Measurements from ENCODE around the gene NRXN3.

- TF ChIP-seq CTCF (IDR thresholded peaks at IDR 0.05; ENCODE audit: insufficient read depth, low read length, poor library complexity, severe bottlenecking): no peak
- no peak for TF ChIP-seq EZH2phosphoT487 (conservative IDR thresholded peaks at IDR 0.05; ENCODE audit: low read length)
Measured at GRCh38 chr14:79100578-79100977, 930.4 kb downstream of the NRXN3 start.
